Measurements from ENCODE around the gene SSTR4.

Gene SSTR4

DNA sequence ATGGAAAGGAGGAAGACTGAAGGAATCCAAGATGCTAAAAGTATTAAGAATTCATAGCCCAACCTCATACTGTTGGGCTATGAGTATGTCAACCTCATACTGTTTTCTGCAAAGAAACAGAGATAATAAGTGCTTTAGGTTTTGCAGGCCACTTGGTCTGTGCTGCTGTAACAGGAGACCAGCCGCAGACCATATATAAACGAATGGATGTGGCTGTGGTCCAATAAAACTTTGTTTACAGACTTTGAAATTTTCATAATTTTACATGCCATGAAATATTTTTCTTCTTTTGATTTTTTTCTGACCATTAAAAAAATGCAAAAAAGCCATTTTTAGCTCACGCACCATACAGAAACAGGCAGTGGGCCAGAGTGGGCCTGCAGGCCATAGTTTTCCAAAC lies 28.1 kb downstream of the SSTR4 start:
- H3K27ac ChIP-seq (ENCODE audit: low read depth, low read length), result no peak overlapping the region
- no peak overlapping the region for H3K4me3 ChIP-seq (ENCODE audit: low read length)
- no peaks in the 10 kb centered on the region for H3K27me3 ChIP-seq (ENCODE audit: control insufficient read depth, insufficient read depth, low read length)
- no peaks in the 10 kb centered on the region for H3K36me3 ChIP-seq (ENCODE audit: control insufficient read depth, insufficient read depth, low read length)
- H3K4me1 ChIP-seq (ENCODE audit: control insufficient read depth, insufficient read depth, low read length), result peaks cover 4% of the 10 kb centered on the region
- H3K9ac ChIP-seq (ENCODE audit: low read length), result no peak overlapping the region

DNA sequence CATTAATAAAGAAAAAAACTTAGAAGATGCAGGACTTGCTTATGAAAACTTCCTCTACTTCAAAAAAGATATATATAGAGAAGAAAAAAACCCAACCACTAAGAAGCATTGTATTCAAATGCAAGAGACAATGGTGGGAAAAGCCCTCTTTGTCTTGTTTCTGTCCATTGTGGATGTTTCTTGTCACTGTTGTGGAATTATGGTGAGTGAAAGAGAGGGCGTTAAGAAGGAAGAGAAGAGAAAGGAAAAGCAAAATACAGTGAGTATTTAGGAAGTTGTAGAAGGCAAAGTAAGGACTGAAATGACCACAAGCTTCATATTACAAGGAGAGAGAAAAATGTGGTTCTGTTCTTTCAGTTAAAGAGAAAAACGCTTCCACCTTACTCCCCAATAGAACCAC lies 28.5 kb downstream of the SSTR4 start:
- no peak overlapping the region for H3K27ac ChIP-seq (ENCODE audit: low read depth, low read length)

DNA sequence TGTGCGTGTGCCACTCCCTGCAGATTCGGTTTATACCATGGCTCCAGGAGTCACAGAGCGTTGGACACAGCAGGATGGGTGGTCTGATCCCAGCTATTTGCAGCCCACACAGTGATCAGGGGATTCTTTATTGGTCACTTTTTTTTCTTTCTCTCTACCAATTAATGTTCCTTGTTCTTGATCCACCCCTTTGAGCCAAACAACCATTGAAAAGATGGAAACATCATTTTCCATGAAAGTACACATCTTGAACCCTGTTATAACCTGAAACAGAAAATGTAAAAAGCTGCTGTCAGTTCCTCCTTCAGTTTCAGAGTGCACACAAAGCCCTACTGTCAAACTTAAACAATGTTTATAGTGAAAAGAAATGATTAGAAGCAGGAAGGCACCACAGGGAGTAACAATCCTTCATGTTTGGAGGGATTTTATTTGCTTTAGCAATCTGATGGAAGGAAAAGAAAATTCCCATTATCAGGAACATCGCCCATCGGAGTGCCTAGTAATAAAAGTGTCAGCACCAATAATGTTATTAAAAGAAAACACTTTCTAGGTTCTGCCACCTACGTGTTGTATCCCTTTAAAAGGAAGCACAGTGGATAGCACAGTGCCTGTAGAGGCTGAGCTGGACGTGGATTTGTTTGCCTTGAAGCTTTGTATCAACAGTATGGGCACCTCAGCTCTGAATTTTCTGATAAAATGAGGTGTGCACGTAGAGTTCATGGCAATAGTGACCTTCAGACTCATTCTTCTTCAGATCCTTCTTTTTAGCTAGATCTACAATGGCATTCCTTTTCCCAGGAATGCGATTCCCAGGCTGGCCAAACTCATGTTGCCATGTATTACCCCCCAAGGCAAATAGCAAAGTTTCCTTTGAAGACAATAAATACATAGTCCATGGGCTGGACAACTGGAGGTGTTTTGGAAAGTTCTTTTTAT lies 30.4 kb downstream of the SSTR4 start:
- Histone ChIP-seq H3K27ac (ENCODE audit: low read depth, low read length) (no peak overlapping the region), H3K27me3 (ENCODE audit: control insufficient read depth, insufficient read depth, low read length) (no peaks in the 10 kb centered on the region), H3K4me3 (ENCODE audit: low read length) (no peak overlapping the region), H3K36me3 (ENCODE audit: control insufficient read depth, insufficient read depth, low read length) (no peaks in the 10 kb centered on the region), H3K4me1 (ENCODE audit: control insufficient read depth, insufficient read depth, low read length) (peaks cover 4% of the 10 kb centered on the region), H3K9ac (ENCODE audit: low read length) (no peak overlapping the region)

More for the DNA sequence above, 28.5 kb downstream of the SSTR4 start:
- Histone ChIP-seq H3K27me3 (ENCODE audit: control insufficient read depth, insufficient read depth, low read length) (no peaks in the 10 kb centered on the region), H3K9ac (ENCODE audit: low read length) (no peak overlapping the region), H3K36me3 (ENCODE audit: control insufficient read depth, insufficient read depth, low read length) (no peaks in the 10 kb centered on the region), H3K4me1 (ENCODE audit: control insufficient read depth, insufficient read depth, low read length) (peaks cover 4% of the 10 kb centered on the region), H3K4me3 (ENCODE audit: low read length) (no peak overlapping the region)

DNA sequence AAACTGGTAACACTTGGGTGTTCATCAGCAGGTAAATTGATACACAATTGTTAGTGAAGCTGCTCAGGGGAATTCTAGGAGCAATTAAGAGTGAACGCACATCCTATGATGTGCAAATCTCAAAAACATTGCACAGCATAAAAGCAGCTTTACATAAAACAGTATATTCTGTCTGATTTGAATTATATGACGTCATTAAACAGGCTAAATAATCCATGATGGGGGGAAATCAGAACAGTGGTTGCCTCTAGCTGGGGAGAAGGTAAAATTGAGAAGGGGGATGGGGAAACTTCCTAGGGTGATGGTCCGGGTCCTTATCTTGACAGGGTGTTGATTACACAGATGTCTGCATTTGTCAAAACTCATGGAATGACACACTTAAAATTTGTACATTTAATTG lies 31.7 kb downstream of the SSTR4 start:
- H3K9ac ChIP-seq (ENCODE audit: low read length), result no peak overlapping the region

DNA sequence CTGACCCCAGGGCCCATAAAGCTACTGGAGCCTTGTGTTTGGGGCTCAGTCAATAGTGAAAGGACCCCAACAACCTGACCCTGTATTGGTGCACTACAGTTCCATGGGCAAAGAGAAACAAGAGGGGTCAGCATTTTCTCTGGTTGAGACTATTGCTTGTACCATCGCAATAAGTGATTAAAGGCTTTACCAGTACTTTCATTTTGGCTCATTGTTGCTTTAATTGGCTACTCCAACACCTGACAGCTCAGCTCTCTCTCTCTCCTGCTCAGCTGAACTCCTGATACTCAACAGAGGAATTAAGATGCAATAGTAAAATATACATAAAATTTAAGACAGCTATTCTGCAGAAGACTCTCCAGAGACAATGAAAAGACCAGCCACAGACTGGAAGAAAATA lies 33.2 kb downstream of the SSTR4 start:
- Histone ChIP-seq H3K27me3 (ENCODE audit: control insufficient read depth, insufficient read depth, low read length) (no peaks in the 10 kb centered on the region), H3K27ac (ENCODE audit: low read depth, low read length) (no peak overlapping the region), H3K4me1 (ENCODE audit: control insufficient read depth, insufficient read depth, low read length) (no peaks in the 10 kb centered on the region), H3K9ac (ENCODE audit: low read length) (no peak overlapping the region), H3K4me3 (ENCODE audit: low read length) (no peak overlapping the region), H3K36me3 (ENCODE audit: control insufficient read depth, insufficient read depth, low read length) (no peaks in the 10 kb centered on the region)

More for the DNA sequence above, 31.7 kb downstream of the SSTR4 start:
- no peaks in the 10 kb centered on the region for H3K27me3 ChIP-seq (ENCODE audit: control insufficient read depth, insufficient read depth, low read length)
- H3K4me3 ChIP-seq (ENCODE audit: low read length), result no peak overlapping the region
- H3K4me1 ChIP-seq (ENCODE audit: control insufficient read depth, insufficient read depth, low read length), result no peaks in the 10 kb centered on the region
- no peaks in the 10 kb centered on the region for H3K36me3 ChIP-seq (ENCODE audit: control insufficient read depth, insufficient read depth, low read length)
- no peak overlapping the region for H3K27ac ChIP-seq (ENCODE audit: low read depth, low read length)

DNA sequence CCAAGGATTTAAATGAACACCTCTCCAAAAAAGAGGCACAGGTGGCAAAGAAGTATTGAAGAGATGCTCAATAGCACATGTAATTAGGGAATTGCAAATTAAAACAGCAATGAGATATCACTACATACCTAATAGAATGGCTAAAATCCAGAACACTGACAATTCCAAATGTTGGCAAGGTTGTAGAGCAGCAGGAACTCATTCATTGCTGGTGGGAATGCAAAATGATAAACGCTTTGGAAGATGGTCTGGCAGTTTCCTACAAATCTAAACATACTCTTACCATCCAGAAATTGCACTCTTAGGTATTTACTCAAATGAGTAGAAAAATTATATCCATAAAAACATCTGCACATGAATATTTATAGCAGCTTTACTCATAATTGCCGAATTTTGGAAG lies 34.0 kb downstream of the SSTR4 start:
- H3K9ac ChIP-seq (ENCODE audit: low read length), result no peak overlapping the region
- H3K27me3 ChIP-seq (ENCODE audit: control insufficient read depth, insufficient read depth, low read length), result no peaks in the 10 kb centered on the region
- no peak overlapping the region for H3K4me3 ChIP-seq (ENCODE audit: low read length)
- no peak overlapping the region for H3K27ac ChIP-seq (ENCODE audit: low read depth, low read length)
- H3K4me1 ChIP-seq (ENCODE audit: control insufficient read depth, insufficient read depth, low read length), result no peaks in the 10 kb centered on the region
- H3K36me3 ChIP-seq (ENCODE audit: control insufficient read depth, insufficient read depth, low read length), result no peaks in the 10 kb centered on the region

DNA sequence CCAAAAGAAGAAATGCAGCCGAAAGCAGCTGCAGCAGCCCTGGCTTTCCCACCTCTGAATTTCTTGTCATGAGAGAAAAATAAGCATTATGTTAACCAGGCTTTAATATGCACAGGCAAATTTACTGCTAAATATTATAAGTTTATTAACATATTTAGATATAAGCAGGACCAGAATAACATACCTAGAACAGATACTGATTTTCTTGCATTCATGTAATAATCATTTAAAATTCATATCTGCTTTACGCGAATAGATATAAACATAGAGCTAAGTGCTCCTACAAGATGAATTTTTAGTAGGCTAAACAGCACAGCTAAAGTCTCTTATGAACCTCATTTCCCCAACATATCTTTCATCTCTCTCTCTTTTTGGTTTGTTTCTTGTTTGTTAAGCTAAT lies 36.3 kb downstream of the SSTR4 start:
- Histone ChIP-seq H3K36me3 (ENCODE audit: control insufficient read depth, insufficient read depth, low read length) (no peaks in the 10 kb centered on the region), H3K27me3 (ENCODE audit: control insufficient read depth, insufficient read depth, low read length) (no peaks in the 10 kb centered on the region), H3K27ac (ENCODE audit: low read depth, low read length) (no peak overlapping the region), H3K4me1 (ENCODE audit: control insufficient read depth, insufficient read depth, low read length) (no peaks in the 10 kb centered on the region), H3K4me3 (ENCODE audit: low read length) (no peak overlapping the region), H3K9ac (ENCODE audit: low read length) (no peak overlapping the region)

DNA sequence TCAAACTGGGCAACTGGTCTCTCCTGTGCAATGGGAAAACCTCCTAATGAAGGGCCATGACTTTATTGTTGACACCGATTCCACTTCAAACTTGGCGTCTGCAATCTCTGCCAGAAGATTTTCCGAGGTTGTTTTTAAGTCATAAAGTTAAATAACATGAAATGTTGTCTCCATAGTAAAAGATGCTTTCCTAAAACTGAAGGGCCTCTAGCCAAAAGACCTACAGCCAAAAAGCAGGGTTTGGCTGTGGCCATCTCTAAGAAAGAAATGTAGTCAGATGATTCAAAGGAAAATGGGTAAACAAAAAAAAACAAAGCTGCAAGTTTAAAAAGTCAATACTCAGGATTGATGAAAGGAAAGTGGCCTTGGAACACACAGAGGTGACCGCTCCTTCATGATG lies 36.9 kb downstream of the SSTR4 start:
- H3K9ac ChIP-seq (ENCODE audit: low read length), result no peak overlapping the region
- no peaks in the 10 kb centered on the region for H3K36me3 ChIP-seq (ENCODE audit: control insufficient read depth, insufficient read depth, low read length)
- no peak overlapping the region for H3K27ac ChIP-seq (ENCODE audit: low read depth, low read length)
- no peak overlapping the region for H3K4me3 ChIP-seq (ENCODE audit: low read length)
- no peaks in the 10 kb centered on the region for H3K27me3 ChIP-seq (ENCODE audit: control insufficient read depth, insufficient read depth, low read length)
- H3K4me1 ChIP-seq (ENCODE audit: control insufficient read depth, insufficient read depth, low read length), result no peaks in the 10 kb centered on the region

DNA sequence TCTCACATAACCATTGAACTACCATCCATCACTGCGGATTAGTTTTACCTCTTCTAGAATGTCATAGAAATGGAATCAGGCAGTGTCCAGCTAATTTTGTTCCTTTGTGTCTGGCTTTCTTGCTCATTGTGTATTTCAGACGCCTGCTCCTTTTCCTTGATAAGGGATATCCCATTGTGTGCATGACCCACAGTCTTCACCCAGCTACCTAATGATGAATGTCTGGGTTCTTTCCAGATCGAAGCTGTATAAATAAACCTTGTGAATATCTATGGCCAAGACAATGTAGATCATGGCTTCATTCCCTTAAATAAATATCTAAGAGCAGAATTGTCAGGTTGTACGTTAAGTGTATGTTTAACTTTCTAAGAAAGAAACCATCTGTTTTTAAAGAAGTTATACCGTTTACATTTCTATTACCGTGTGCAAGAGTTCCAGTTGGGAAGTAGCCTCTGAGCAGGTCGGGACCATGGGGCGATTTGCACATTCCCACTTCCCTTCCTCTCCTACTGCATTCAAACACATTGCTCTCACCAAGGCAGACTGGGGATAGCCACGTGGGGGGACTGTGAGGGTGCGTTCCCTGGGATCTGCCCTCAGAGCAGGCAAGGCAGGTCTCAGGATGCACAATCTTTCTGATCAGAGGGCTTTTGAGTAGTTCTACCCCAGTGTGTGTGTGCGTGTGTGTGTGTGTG lies 37.9 kb downstream of the SSTR4 start:
- Histone ChIP-seq H3K27ac (ENCODE audit: low read depth, low read length) (no peak overlapping the region), H3K36me3 (ENCODE audit: control insufficient read depth, insufficient read depth, low read length) (no peaks in the 10 kb centered on the region), H3K9ac (ENCODE audit: low read length) (no peak overlapping the region), H3K4me1 (ENCODE audit: control insufficient read depth, insufficient read depth, low read length) (no peaks in the 10 kb centered on the region), H3K27me3 (ENCODE audit: control insufficient read depth, insufficient read depth, low read length) (no peaks in the 10 kb centered on the region), H3K4me3 (ENCODE audit: low read length) (no peak overlapping the region)

DNA sequence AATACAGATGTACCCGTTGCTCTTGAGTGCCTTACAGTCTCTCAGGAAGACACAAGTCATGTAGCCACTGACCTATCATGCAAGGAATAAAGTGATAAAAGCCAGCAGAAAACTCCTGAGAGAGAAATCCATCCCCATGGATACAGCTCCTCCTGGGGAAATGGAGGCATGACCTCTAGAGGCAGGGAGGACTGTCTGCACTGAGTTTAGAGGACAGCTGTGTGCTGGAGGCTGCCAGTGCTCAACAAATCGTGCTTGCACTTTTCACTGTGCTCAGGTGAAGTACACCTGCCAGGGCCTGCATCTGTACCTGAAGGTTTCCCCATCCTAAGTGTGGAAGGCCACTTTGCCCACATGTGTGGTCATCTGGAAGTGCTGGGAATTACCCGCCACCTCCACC lies 38.9 kb downstream of the SSTR4 start:
- Histone ChIP-seq H3K4me1 (ENCODE audit: control insufficient read depth, insufficient read depth, low read length) (no peaks in the 10 kb centered on the region), H3K36me3 (ENCODE audit: control insufficient read depth, insufficient read depth, low read length) (no peaks in the 10 kb centered on the region), H3K27me3 (ENCODE audit: control insufficient read depth, insufficient read depth, low read length) (no peaks in the 10 kb centered on the region), H3K9ac (ENCODE audit: low read length) (no peak overlapping the region), H3K4me3 (ENCODE audit: low read length) (no peak overlapping the region), H3K27ac (ENCODE audit: low read depth, low read length) (no peak overlapping the region)

DNA sequence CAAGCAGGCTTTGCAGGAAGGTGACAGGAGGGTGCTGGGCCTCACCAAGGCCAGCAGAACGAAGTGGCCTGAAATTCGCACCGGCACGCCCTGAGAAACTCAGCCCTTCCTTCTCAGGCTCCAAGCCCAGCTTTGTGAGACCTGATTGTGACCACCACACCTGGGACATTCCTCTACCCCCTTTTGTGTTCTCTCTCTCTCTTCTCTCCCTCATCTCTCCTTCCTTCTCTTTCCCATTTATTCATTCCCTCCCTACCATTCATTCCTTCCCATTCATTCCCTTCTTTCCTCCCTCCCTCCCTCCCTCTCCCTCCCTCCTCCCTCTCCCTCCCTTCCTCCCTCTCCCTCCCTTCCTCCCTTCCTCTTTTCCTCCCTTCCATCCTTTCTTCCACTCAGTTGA lies 42.2 kb downstream of the SSTR4 start:
- H3K4me3 ChIP-seq (ENCODE audit: low read length), result no peak overlapping the region
- H3K27me3 ChIP-seq (ENCODE audit: control insufficient read depth, insufficient read depth, low read length), result no peaks in the 10 kb centered on the region
- no peaks in the 10 kb centered on the region for H3K4me1 ChIP-seq (ENCODE audit: control insufficient read depth, insufficient read depth, low read length)
- no peak overlapping the region for H3K27ac ChIP-seq (ENCODE audit: low read depth, low read length)
- H3K9ac ChIP-seq (ENCODE audit: low read length), result no peak overlapping the region
- H3K36me3 ChIP-seq (ENCODE audit: control insufficient read depth, insufficient read depth, low read length), result no peaks in the 10 kb centered on the region

DNA sequence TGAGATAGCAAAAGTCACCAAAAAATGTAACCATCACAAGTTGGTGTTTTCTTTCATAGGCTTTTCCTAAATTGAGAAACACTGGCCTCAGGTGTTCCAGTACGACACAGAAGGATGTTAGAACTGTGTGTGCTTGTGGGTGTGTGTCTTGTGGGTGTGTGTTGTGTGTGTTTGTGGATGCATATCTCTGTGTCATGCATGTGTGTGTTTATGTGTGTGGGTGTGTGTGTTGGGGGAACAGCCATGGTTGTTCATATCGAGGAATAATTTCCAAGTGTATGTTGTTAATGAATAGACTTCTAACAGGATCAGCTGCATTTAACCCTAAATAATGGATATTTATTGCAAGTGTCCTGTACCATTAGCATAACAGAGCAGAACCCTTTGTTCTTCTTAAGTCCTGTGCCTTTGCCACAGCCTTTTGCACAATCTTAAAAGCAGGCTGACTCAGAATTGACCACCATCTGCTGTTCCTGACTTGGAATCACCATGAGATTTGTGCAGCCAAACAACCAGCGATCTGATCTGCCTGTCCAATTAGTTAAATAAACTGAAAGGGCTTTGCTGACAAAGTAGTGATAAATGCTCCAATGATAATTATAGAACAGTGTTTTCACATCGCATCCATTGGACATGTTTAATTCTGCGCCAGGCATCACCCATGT lies 43.4 kb downstream of the SSTR4 start:
- H3K4me3 ChIP-seq (ENCODE audit: low read length), result no peak overlapping the region
- H3K4me1 ChIP-seq (ENCODE audit: control insufficient read depth, insufficient read depth, low read length), result no peaks in the 10 kb centered on the region
- no peak overlapping the region for H3K27ac ChIP-seq (ENCODE audit: low read depth, low read length)
- no peaks in the 10 kb centered on the region for H3K27me3 ChIP-seq (ENCODE audit: control insufficient read depth, insufficient read depth, low read length)
- no peak overlapping the region for H3K9ac ChIP-seq (ENCODE audit: low read length)
- no peaks in the 10 kb centered on the region for H3K36me3 ChIP-seq (ENCODE audit: control insufficient read depth, insufficient read depth, low read length)

Measured in rectal smooth muscle tissue (tissue), 1 donor.